ENCODE results near the gene LGMN.

The LGMN gene

DNA sequence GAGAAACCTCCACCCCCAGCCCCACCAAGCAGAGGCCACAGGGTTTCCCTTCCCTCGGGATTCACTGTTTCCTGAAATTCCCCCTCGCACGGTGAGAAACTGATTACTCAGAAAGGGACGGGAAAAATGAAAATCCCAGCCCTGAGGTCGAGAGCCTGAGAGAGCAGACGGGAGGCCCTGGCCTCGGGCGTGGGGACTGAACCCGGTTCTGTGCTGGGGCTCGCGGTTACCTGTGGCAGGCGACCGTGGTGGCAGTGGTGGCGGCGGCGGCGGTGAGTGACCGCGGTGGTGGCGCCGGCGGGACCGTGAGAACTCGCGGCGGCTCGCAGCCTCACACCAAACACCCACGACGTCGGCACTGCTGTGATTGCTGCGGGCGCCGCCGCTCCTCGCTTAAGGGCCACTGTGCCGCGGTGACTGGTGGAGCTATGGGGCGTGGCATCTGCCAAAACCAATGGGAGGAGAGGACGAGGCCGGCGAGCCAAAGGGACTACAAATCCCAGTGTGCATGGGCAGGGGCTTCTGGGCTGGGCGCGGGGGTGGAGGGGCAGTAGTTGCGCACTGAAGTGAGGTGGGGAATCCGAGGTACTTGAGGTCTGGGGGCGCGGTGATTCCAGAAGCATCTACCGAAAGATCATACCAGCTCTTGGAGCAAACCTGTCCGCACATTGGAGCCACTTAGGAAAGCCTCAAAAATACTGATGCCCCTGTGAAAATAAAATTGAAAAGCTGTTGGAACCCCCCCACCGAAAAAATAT, at the start of gene LGMN:
Gene LGMN (minus strand): TSS at position 369 of the 758 bp plus-strand sequence. CDS start 15,841 bp downstream, outside the sequence.
- Histone ChIP-seq H3K4me3 (ENCODE audit: insufficient read length, low read depth) (peak within 1 kb of the TSS; percentile 78), H3K27me3 (ENCODE audit: insufficient read depth, insufficient read length) (no peaks in the 10 kb centered on the region), H3K9me3 (ENCODE audit: insufficient read depth, low read length) (no peaks in the 10 kb centered on the region), H3K36me3 (ENCODE audit: insufficient read depth, insufficient read length, low read length) (no peaks in the 10 kb centered on the region), H3K4me1 (ENCODE audit: insufficient read depth, insufficient read length) (peaks cover 3% of the 10 kb centered on the region), H3K9ac (ENCODE audit: insufficient read length, low read depth) (peak within 1 kb of the TSS; percentile 77)
- DNase-seq (ENCODE audit: low read depth, low spot score): peak; percentile 82
- TF ChIP-seq YY1 (IDR thresholded peaks at IDR 0.05; ENCODE audit: insufficient read depth, insufficient read length) (no peak), SUZ12 (IDR thresholded peaks at IDR 0.05; ENCODE audit: extremely low read depth, insufficient read depth, insufficient read length) (no peak), ZNF274 (IDR thresholded peaks at IDR 0.05; ENCODE audit: low read depth, low read length) (no peak)

DNA sequence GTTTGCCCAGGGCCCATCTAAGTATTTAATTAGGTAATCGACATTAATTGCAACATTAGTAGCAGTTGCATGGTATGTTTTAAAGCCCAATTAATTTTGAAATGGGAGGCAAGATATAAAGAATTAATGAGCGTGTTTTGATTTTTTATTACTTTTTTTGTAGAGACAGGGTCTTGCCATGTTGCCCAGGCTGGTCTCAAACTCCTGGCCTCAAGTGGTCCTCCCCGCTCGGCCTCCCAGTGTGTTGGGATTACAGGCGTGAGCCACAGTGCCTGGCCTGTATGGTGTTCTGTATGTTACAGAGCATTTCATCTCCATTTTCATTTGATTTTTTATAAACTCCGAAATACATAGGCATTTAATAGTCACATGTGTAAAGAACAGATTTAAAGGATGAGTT, 46.5 kb upstream of the LGMN start:
- Histone ChIP-seq H3K36me3 (ENCODE audit: insufficient read depth, insufficient read length, low read length) (peaks cover 23% of the 10 kb centered on the region), H3K9me3 (ENCODE audit: insufficient read depth, low read length) (peaks cover 4% of the 10 kb centered on the region; the same call in 1 of the 2 replicates), H3K27me3 (ENCODE audit: insufficient read depth, insufficient read length) (no peaks in the 10 kb centered on the region), H3K9ac (ENCODE audit: insufficient read length, low read depth) (peak overlapping the region; percentile 99), H3K4me3 (ENCODE audit: insufficient read length, low read depth) (peak overlapping the region; percentile 84), H3K4me1 (ENCODE audit: insufficient read depth, insufficient read length) (no peaks in the 10 kb centered on the region)
- no peak for DNase-seq (ENCODE audit: low read depth, low spot score)
- TF ChIP-seq SUZ12 (IDR thresholded peaks at IDR 0.05; ENCODE audit: extremely low read depth, insufficient read depth, insufficient read length): no peak
- no peak for TF ChIP-seq ZNF274 (IDR thresholded peaks at IDR 0.05; ENCODE audit: low read depth, low read length)

DNA sequence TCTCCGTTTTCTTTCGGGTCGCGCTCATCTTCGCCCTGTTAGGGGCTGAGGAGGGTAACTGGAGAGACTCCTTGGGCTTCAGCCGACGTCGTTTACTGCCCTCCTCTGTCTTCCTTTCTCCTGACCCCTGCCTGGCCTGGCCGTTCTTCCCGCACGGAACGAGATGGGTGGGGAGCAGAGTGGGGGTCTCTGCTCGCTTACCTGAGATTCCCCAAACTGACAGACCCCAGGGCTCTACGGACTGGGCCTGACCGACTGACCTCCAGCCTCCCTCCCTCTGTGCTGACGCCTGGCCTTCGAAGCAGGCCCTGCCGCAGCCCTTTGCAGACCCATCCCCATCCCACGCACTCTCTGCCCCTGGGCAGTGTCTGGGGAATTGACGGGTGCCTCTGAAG, 46.1 kb upstream of the LGMN start:
- no peak for TF ChIP-seq SUZ12 (IDR thresholded peaks at IDR 0.05; ENCODE audit: extremely low read depth, insufficient read depth, insufficient read length)
- TF ChIP-seq YY1 (IDR thresholded peaks at IDR 0.05; ENCODE audit: insufficient read depth, insufficient read length): no peak
- no peak for TF ChIP-seq ZNF274 (IDR thresholded peaks at IDR 0.05; ENCODE audit: low read depth, low read length)
- Histone ChIP-seq H3K9me3 (ENCODE audit: insufficient read depth, low read length) (peaks cover 8% of the 10 kb centered on the region), H3K9ac (ENCODE audit: insufficient read length, low read depth) (peak overlapping the region; percentile 99), H3K4me3 (ENCODE audit: insufficient read length, low read depth) (peak overlapping the region; percentile 84), H3K36me3 (ENCODE audit: insufficient read depth, insufficient read length, low read length) (peaks cover 19% of the 10 kb centered on the region), H3K4me1 (ENCODE audit: insufficient read depth, insufficient read length) (no peaks in the 10 kb centered on the region), H3K27me3 (ENCODE audit: insufficient read depth, insufficient read length) (no peaks in the 10 kb centered on the region)
- no peak for DNase-seq (ENCODE audit: low read depth, low spot score)

DNA sequence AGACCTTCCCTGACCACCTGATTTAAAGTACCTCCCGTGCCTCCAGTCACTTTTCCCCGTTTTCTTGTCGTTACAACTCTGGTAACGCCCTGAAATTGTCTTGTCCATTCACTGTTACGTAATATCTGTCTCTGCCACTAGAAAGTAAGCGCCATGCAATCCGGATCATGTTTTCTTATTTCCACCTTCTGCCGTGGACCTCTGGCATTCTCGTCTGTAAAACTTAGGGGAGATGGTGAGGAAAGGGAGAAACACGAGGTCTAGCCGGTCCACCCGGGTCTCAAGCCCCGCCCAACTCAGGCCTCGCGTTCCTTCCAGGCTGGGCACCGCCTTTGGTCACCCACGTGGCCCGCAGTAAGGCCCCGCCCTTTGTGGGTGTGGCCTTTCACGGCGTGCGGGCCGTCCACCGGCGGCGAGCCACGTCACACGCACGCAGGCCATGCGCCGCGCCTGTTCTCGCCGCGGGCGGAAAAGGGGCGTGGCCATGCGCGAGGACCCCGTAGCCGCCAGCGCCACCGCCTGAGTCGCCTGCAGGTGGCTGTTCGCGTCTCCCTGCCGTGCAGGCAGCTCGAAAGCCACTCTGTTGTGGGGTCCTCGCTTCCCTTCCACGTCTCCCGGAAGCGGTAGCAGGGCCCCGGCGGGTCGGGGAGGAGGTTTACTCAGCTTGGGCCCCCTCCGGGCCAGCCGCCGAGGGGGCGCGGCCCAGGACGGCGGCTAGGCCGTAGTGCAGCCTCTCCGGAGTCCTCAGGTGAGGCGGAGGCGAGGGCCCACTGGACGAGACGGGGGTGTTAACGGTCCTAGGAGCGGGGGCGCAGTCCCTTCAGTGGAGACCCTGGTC, 45.5 kb upstream of the LGMN start, which contains the start of gene GOLGA5:
Gene GOLGA5 (plus strand): TSS at position 597 of the 838 bp plus-strand sequence. CDS start 3,133 bp downstream, outside the sequence.
- no peaks in the 10 kb centered on the region for H3K4me1 ChIP-seq (ENCODE audit: insufficient read depth, insufficient read length)
- TF ChIP-seq SUZ12 (IDR thresholded peaks at IDR 0.05; ENCODE audit: extremely low read depth, insufficient read depth, insufficient read length) (no peak), ZNF274 (IDR thresholded peaks at IDR 0.05; ENCODE audit: low read depth, low read length) (no peak), YY1 (IDR thresholded peaks at IDR 0.05; ENCODE audit: insufficient read depth, insufficient read length) (no peak)

DNA sequence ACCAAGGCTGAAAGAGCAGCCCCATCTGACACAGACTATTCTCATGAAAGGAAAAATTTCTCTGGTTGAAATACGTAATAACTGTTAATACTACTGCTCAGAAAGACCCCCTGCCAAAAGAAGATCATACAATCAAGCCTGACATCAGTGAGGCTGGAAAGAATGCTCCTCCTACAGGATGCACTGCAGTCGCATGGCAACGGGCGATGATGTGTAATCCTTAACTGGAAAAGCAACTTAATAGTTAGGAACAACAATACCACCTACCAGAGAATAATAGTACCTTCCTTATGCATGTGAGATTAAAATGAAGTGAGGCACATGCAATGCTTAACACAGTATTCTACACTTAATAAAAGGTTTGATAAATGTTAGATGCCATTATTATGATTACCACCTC, 44.5 kb upstream of the LGMN start:
- no peak overlapping the region for H3K9ac ChIP-seq (ENCODE audit: insufficient read length, low read depth)
- no peak for DNase-seq (ENCODE audit: low read depth, low spot score)

More for the DNA sequence above, 45.5 kb upstream of the LGMN start, which contains the start of gene GOLGA5:
- peak; percentile 92 for DNase-seq (ENCODE audit: low read depth, low spot score)
- Histone ChIP-seq H3K4me3 (ENCODE audit: insufficient read length, low read depth) (peak within 1 kb of the TSS; percentile 84), H3K27me3 (ENCODE audit: insufficient read depth, insufficient read length) (no peaks in the 10 kb centered on the region), H3K9ac (ENCODE audit: insufficient read length, low read depth) (peak within 1 kb of the TSS; percentile 99), H3K9me3 (ENCODE audit: insufficient read depth, low read length) (peaks cover 15% of the 10 kb centered on the region), H3K36me3 (ENCODE audit: insufficient read depth, insufficient read length, low read length) (peaks cover 18% of the 10 kb centered on the region)

DNA sequence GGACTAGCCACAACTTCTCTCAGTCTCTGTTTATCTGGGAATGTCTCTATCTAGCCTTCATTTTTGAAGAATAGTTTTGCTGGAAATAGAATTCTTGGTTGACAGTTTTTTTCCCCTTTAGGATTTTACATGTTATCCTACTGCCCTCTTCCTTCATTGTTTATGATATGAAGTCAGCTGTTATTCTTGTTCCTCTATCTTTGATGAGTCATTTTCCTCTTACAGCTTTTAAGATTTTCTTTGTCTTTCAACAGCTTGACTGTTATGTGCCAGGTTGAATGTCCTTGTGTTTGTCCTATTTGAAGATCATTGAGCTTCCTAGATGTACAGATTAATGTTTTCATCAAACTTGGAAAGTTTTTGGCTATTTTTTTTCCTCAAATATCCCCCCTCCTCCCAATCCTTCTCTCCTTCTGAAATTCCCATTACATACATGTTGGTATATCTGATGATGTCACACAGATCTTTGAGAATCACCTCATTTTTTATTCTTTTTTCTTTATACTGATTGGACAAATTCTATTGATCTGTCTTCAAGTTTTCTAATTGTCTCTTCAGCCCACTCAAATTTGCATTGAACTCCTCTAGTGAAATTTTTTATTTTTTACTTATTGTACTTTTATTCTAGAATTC, 41.1 kb upstream of the LGMN start:
- no peak for TF ChIP-seq SUZ12 (IDR thresholded peaks at IDR 0.05; ENCODE audit: extremely low read depth, insufficient read depth, insufficient read length)
- no peak for TF ChIP-seq ZNF274 (IDR thresholded peaks at IDR 0.05; ENCODE audit: low read depth, low read length)
- no peak for TF ChIP-seq YY1 (IDR thresholded peaks at IDR 0.05; ENCODE audit: insufficient read depth, insufficient read length)
- no peaks in the 10 kb centered on the region for H3K4me1 ChIP-seq (ENCODE audit: insufficient read depth, insufficient read length)
- H3K36me3 ChIP-seq (ENCODE audit: insufficient read depth, insufficient read length, low read length): no peaks in the 10 kb centered on the region
- no peak for DNase-seq (ENCODE audit: low read depth, low spot score)
- no peak overlapping the region for H3K4me3 ChIP-seq (ENCODE audit: insufficient read length, low read depth)
- H3K9ac ChIP-seq (ENCODE audit: insufficient read length, low read depth): no peak overlapping the region
- peaks cover 31% of the 10 kb centered on the region for H3K9me3 ChIP-seq (ENCODE audit: insufficient read depth, low read length)
- H3K27me3 ChIP-seq (ENCODE audit: insufficient read depth, insufficient read length): no peaks in the 10 kb centered on the region

More for the DNA sequence above, 44.5 kb upstream of the LGMN start:
- H3K36me3 ChIP-seq (ENCODE audit: insufficient read depth, insufficient read length, low read length): peaks cover 10% of the 10 kb centered on the region
- no peak overlapping the region for H3K4me3 ChIP-seq (ENCODE audit: insufficient read length, low read depth)
- no peaks in the 10 kb centered on the region for H3K27me3 ChIP-seq (ENCODE audit: insufficient read depth, insufficient read length)
- TF ChIP-seq ZNF274 (IDR thresholded peaks at IDR 0.05; ENCODE audit: low read depth, low read length): no peak
- TF ChIP-seq SUZ12 (IDR thresholded peaks at IDR 0.05; ENCODE audit: extremely low read depth, insufficient read depth, insufficient read length): no peak
- TF ChIP-seq YY1 (IDR thresholded peaks at IDR 0.05; ENCODE audit: insufficient read depth, insufficient read length): no peak
- peaks cover 23% of the 10 kb centered on the region for H3K9me3 ChIP-seq (ENCODE audit: insufficient read depth, low read length)
- H3K4me1 ChIP-seq (ENCODE audit: insufficient read depth, insufficient read length): no peaks in the 10 kb centered on the region

All from NT2/D1 (cell line).